ENCODE measurements around the gene LRRTM4.

The LRRTM4 gene

GRCh38 chr2:77018219-77018618 is 504.0 kb downstream of the LRRTM4 start:
- H3K4me2 ChIP-seq (ENCODE audit: low read length), result no peak overlapping the region
- H3F3A ChIP-seq (ENCODE audit: insufficient read depth, low read length), result no peaks in the 10 kb centered on the region
- H3K4me1 ChIP-seq (ENCODE audit: insufficient read depth, low read length, severe bottlenecking), result peaks cover 20% of the 10 kb centered on the region
- H3K79me2 ChIP-seq (ENCODE audit: insufficient read depth, low read length), result no peaks in the 10 kb centered on the region
- H3K27me3 ChIP-seq (ENCODE audit: insufficient read depth, low read length), result no peaks in the 10 kb centered on the region
- H3K9me3 ChIP-seq (ENCODE audit: low read length), result no peaks in the 10 kb centered on the region
- H3K27ac ChIP-seq (ENCODE audit: low read depth, low read length, poor library complexity, severe bottlenecking), result no peak overlapping the region
- no peaks in the 10 kb centered on the region for H4K20me1 ChIP-seq (ENCODE audit: insufficient read depth, low read length)
- no peak for TF ChIP-seq CTCF (IDR thresholded peaks at IDR 0.05; ENCODE audit: low read length)
- TF ChIP-seq EZH2 (IDR thresholded peaks at IDR 0.05; ENCODE audit: borderline replicate concordance, low read length), result no peak
- H3K9me2 ChIP-seq (ENCODE audit: low read depth, low read length), result no peaks in the 10 kb centered on the region
- no peaks in the 10 kb centered on the region for H3K36me3 ChIP-seq (ENCODE audit: insufficient read depth, low read length)
- no peak overlapping the region for H3K4me3 ChIP-seq (ENCODE audit: low read depth, low read length, poor library complexity, severe bottlenecking)
- peak overlapping the region; percentile 55; the same call in 1 of the 2 replicates for H2AFZ ChIP-seq (ENCODE audit: low read length)
- no peak overlapping the region for H3K9ac ChIP-seq (ENCODE audit: low read length)

- H3K4me3 ChIP-seq (ENCODE audit: low read depth, low read length, poor library complexity, severe bottlenecking), result no peak overlapping the region
- no peaks in the 10 kb centered on the region for H4K20me1 ChIP-seq (ENCODE audit: insufficient read depth, low read length)
- no peak overlapping the region for H3K4me2 ChIP-seq (ENCODE audit: low read length)
- no peaks in the 10 kb centered on the region for H3K9me2 ChIP-seq (ENCODE audit: low read depth, low read length)
- no peak overlapping the region for H3K9ac ChIP-seq (ENCODE audit: low read length)
- no peaks in the 10 kb centered on the region for H3K36me3 ChIP-seq (ENCODE audit: insufficient read depth, low read length)
- H3K79me2 ChIP-seq (ENCODE audit: insufficient read depth, low read length), result no peaks in the 10 kb centered on the region
- H3K27me3 ChIP-seq (ENCODE audit: insufficient read depth, low read length), result no peaks in the 10 kb centered on the region
- TF ChIP-seq CTCF (IDR thresholded peaks at IDR 0.05; ENCODE audit: low read length) (no peak), EZH2 (IDR thresholded peaks at IDR 0.05; ENCODE audit: borderline replicate concordance, low read length) (no peak)
- H3K4me1 ChIP-seq (ENCODE audit: insufficient read depth, low read length, severe bottlenecking), result peaks cover 20% of the 10 kb centered on the region
- peak overlapping the region; percentile 63 for H2AFZ ChIP-seq (ENCODE audit: low read length)
- peak overlapping the region; percentile 78 for H3K27ac ChIP-seq (ENCODE audit: low read depth, low read length, poor library complexity, severe bottlenecking)
- no peaks in the 10 kb centered on the region for H3F3A ChIP-seq (ENCODE audit: insufficient read depth, low read length)
- H3K9me3 ChIP-seq (ENCODE audit: low read length), result no peaks in the 10 kb centered on the region
These were observed 504.8 kb downstream of the LRRTM4 start for GRCh38 chr2:77017355-77017745.

- H3K4me2 ChIP-seq (ENCODE audit: low read length), result peak overlapping the region; percentile 16; the same call in 1 of the 2 replicates
- H2AFZ ChIP-seq (ENCODE audit: low read length), result peak overlapping the region; percentile 63; the same call in 1 of the 2 replicates
These were observed 505.5 kb downstream of the LRRTM4 start for GRCh38 chr2:77016443-77017354.

More at GRCh38 chr2:77016443-77017354, 505.5 kb downstream of the LRRTM4 start:
- H3K27ac ChIP-seq (ENCODE audit: low read depth, low read length, poor library complexity, severe bottlenecking), result peak overlapping the region; percentile 78
- no peaks in the 10 kb centered on the region for H3K79me2 ChIP-seq (ENCODE audit: insufficient read depth, low read length)
- H4K20me1 ChIP-seq (ENCODE audit: insufficient read depth, low read length), result no peaks in the 10 kb centered on the region
- no peaks in the 10 kb centered on the region for H3K36me3 ChIP-seq (ENCODE audit: insufficient read depth, low read length)
- H3K9ac ChIP-seq (ENCODE audit: low read length), result no peak overlapping the region
- H3K4me3 ChIP-seq (ENCODE audit: low read depth, low read length, poor library complexity, severe bottlenecking), result no peak overlapping the region
- no peaks in the 10 kb centered on the region for H3K27me3 ChIP-seq (ENCODE audit: insufficient read depth, low read length)
- H3F3A ChIP-seq (ENCODE audit: insufficient read depth, low read length), result no peaks in the 10 kb centered on the region
- TF ChIP-seq CTCF (IDR thresholded peaks at IDR 0.05; ENCODE audit: low read length) (no peak), EZH2 (IDR thresholded peaks at IDR 0.05; ENCODE audit: borderline replicate concordance, low read length) (no peak)
- H3K4me1 ChIP-seq (ENCODE audit: insufficient read depth, low read length, severe bottlenecking), result peaks cover 20% of the 10 kb centered on the region
- no peaks in the 10 kb centered on the region for H3K9me2 ChIP-seq (ENCODE audit: low read depth, low read length)
- no peaks in the 10 kb centered on the region for H3K9me3 ChIP-seq (ENCODE audit: low read length)

Measured in OCI-LY1 (cell line).